ENCODE results near the gene ASPSCR1. TPM values are rescaled to one million over a fixed set of nuclear protein-coding genes. Genes with fewer than 3 reads are reported as not detected.

Gene ASPSCR1
- total RNA-seq, 1 experiment from 2014 or later = 37.7 TPM

DNA sequence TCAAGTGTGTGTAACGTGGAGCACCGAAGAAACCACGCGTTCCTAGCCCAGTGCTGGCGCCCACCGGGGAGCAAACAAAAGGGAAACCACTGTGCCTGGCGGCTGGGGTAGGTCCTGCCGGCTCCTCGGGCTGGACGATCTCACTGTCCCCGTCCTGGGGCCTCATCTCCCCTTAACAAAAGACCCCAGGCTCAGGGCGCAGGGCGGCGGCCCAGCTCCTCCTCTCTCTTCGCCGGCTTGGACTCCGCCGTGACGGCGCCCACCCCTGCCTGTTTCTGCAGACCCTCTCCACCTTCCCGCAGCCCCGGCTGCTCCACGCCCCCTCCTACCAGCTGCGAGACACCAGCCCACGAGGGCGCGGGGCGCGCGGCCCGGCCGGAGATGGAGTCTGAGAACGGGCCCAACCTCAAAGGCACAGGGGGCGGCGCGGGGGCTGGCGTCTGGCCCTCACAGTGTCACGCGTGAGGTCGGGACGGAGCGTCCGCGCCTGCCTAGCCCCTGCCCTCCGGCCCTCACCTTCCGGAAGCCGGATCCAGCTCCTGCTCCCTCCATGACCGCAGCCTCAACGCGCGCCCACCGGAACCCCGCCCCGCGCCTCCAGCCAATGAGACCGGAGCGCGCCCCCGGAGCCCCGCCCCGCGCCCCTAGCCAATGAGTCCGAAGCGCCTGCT, 45.0 kb downstream of the ASPSCR1 start, which contains the start of gene CENPX:
Gene CENPX (minus strand): TSS at position 569 of the 671 bp plus-strand sequence. CDS start 17 bp downstream, at position 552.
- CTCF ChIA-PET = interaction anchor here (0.6 to 4.6 kb wide), 14 partner anchors 14 to 232 kb away, joined by 3 to 45 read pairs (median 4); partner anchors contain the start of genes DCXR and NOTUM
- TF ChIP-seq, protein P1, sequence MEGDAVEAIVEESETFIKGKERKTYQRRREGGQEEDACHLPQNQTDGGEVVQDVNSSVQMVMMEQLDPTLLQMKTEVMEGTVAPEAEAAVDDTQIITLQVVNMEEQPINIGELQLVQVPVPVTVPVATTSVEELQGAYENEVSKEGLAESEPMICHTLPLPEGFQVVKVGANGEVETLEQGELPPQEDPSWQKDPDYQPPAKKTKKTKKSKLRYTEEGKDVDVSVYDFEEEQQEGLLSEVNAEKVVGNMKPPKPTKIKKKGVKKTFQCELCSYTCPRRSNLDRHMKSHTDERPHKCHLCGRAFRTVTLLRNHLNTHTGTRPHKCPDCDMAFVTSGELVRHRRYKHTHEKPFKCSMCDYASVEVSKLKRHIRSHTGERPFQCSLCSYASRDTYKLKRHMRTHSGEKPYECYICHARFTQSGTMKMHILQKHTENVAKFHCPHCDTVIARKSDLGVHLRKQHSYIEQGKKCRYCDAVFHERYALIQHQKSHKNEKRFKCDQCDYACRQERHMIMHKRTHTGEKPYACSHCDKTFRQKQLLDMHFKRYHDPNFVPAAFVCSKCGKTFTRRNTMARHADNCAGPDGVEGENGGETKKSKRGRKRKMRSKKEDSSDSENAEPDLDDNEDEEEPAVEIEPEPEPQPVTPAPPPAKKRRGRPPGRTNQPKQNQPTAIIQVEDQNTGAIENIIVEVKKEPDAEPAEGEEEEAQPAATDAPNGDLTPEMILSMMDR (IDR thresholded peaks at IDR 0.05; ENCODE audit: unreplicated experiment) = no peak
- BruUV-seq (replicated peaks) = no TSS peak
- Mint-ChIP-seq H3K4me3 (ENCODE audit: low read depth, unreplicated experiment) (peak within 1 kb of the TSS; percentile 81), H3K27ac (ENCODE audit: unreplicated experiment) (peak within 1 kb of the TSS; percentile 76), H3K27me3 (ENCODE audit: unreplicated experiment) (no peaks in the 10 kb centered on the region), H3K4me1 (ENCODE audit: low read depth, unreplicated experiment) (peaks cover 8% of the 10 kb centered on the region), H3K36me3 (ENCODE audit: insufficient read depth, unreplicated experiment) (peaks cover 66% of the 10 kb centered on the region), H3K9me3 (ENCODE audit: low read depth, unreplicated experiment) (no peaks in the 10 kb centered on the region)
- DNase-seq = no peak
- intact Hi-C loops (cut with micrococcal nuclease; ENCODE audit: unreplicated experiment) = loop anchor here (2.0 to 5.0 kb wide), 2 partner anchors 68 to 130 kb away; no protein-coding TSS in a partner anchor

DNA sequence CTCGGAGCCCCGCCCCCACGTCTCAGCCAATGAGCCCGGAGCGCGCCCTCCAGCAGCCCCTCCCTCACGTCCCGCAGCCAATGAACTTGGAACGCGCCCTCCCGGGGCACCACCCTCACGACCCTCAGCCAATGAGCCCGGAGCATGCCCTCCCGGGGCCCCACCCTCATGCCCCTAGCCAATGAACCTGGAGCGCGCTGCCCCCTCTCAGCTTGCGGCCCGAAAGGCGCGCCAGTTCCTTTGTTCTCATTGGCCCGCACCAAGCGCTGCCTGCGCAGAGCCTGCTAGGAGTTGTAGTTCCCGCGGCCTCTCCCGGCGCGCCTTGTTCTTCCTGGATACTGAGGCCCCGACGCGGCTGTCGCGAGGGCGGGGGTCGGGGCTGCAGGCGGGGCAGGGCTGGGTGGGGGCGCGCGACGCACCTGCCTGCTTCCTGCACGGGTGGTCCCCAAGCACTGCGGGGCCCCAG, 45.6 kb downstream of the ASPSCR1 start, which contains the start of gene LRRC45:
Gene LRRC45 (plus strand): TSS at position 325 of the 466 bp plus-strand sequence. CDS start 339 bp downstream, outside the sequence.
- CTCF ChIA-PET = interaction anchor here (0.6 to 4.6 kb wide), 13 partner anchors 15 to 232 kb away, joined by 3 to 45 read pairs (median 4); partner anchors contain the start of genes DCXR and NOTUM
- peaks cover 63% of the 10 kb centered on the region for H3K36me3 Mint-ChIP-seq (ENCODE audit: insufficient read depth, unreplicated experiment)
- TF ChIP-seq, protein P1 (IDR thresholded peaks at IDR 0.05; ENCODE audit: unreplicated experiment) = no peak
- peak within 1 kb of the TSS; percentile 81 for H3K4me3 Mint-ChIP-seq (ENCODE audit: low read depth, unreplicated experiment)
- H3K4me1 Mint-ChIP-seq (ENCODE audit: low read depth, unreplicated experiment) = peaks cover 8% of the 10 kb centered on the region
- intact Hi-C loops (cut with micrococcal nuclease; ENCODE audit: unreplicated experiment) = loop anchor here (2.0 to 5.0 kb wide), 2 partner anchors 68 to 129 kb away; no protein-coding TSS in a partner anchor
- H3K27ac Mint-ChIP-seq (ENCODE audit: unreplicated experiment) = peak within 1 kb of the TSS; percentile 76
- BruUV-seq (replicated peaks) = no TSS peak
- H3K9me3 Mint-ChIP-seq (ENCODE audit: low read depth, unreplicated experiment) = no peaks in the 10 kb centered on the region
- no peaks in the 10 kb centered on the region for H3K27me3 Mint-ChIP-seq (ENCODE audit: unreplicated experiment)
- DNase-seq = peak; percentile 100

DNA sequence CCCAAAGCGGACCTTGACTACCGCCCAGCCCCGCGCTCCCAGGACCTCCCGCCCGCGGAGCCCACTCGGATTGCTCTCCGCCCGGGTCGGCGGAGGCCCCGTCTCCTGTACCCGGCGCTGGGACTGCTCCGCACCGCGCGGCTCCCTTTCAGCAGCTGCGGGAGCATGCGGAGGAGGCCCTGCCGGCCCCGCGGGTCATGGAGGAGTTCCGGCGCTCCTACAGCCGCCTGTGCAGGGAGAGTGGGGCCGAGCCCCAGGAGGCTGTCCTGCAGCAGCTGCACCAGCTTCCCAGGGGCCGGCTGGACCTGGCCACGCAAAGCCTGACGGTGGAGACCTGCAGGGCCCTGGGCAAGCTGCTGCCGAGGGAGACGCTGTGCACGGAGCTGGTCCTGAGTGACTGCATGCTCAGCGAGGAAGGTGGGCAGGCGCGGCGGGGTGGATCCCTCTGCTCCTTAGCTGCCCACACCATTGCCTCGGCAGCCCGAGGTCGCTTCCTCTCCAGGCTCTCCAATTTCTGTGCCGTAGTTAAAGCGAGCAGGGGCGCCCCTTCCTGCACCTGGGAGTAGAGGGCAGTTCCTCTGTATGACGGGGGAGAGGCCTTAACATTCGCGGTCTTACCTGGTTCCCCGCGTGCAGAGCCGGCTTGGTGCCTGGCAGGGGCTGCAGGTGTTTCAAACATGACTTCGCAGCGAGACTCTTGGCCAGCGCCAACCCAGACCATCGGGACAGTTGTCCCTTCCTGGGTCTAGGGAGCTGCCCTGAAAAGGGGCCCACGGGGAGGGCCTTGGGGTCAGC, 46.2 kb downstream of the ASPSCR1 start:
- peak overlapping the region; percentile 81 for H3K4me3 Mint-ChIP-seq (ENCODE audit: low read depth, unreplicated experiment)
- H3K4me1 Mint-ChIP-seq (ENCODE audit: low read depth, unreplicated experiment) = peaks cover 8% of the 10 kb centered on the region
- intact Hi-C loops (cut with micrococcal nuclease; ENCODE audit: unreplicated experiment) = loop anchor here (2.0 to 5.0 kb wide), 2 partner anchors 69 to 129 kb away; no protein-coding TSS in a partner anchor
- TF ChIP-seq, protein P1 (IDR thresholded peaks at IDR 0.05; ENCODE audit: unreplicated experiment) = no peak
- peak; percentile 16 for DNase-seq
- BruUV-seq (replicated peaks) = no TSS peak
- CTCF ChIA-PET = interaction anchor here (1.3 to 4.6 kb wide), 4 partner anchors 14 to 107 kb away, joined by 3 to 45 read pairs (median 14); partner anchors contain the start of genes DCXR and NOTUM
- no peaks in the 10 kb centered on the region for H3K9me3 Mint-ChIP-seq (ENCODE audit: low read depth, unreplicated experiment)
- peaks cover 57% of the 10 kb centered on the region for H3K36me3 Mint-ChIP-seq (ENCODE audit: insufficient read depth, unreplicated experiment)
- H3K27me3 Mint-ChIP-seq (ENCODE audit: unreplicated experiment) = no peaks in the 10 kb centered on the region
- H3K27ac Mint-ChIP-seq (ENCODE audit: unreplicated experiment) = peak overlapping the region; percentile 76

DNA sequence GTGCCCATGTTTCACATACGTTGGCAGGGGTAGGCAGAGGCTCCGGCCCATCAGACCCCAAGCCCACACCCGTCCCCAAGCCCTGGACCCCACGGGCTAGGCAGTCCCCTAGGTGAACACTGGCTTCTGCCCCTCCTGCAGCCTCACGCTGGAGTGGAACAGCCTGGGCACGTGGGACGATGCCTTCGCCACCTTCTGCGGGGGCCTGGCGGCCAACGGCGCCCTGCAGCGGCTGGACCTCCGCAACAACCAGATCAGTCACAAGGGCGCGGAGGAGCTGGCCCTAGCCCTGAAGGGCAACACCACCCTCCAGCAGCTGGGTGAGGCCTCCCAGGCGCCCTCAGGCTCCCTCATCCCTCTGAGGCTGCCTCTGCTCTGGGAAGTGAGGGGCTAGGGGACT, 47.4 kb downstream of the ASPSCR1 start:
- CTCF ChIA-PET = no interaction called here
- Mint-ChIP-seq H3K36me3 (ENCODE audit: insufficient read depth, unreplicated experiment) (peaks cover 59% of the 10 kb centered on the region), H3K4me1 (ENCODE audit: low read depth, unreplicated experiment) (peaks cover 8% of the 10 kb centered on the region), H3K27ac (ENCODE audit: unreplicated experiment) (no peak overlapping the region), H3K4me3 (ENCODE audit: low read depth, unreplicated experiment) (no peak overlapping the region), H3K9me3 (ENCODE audit: low read depth, unreplicated experiment) (no peaks in the 10 kb centered on the region), H3K27me3 (ENCODE audit: unreplicated experiment) (no peaks in the 10 kb centered on the region)
- TF ChIP-seq, protein P1 (IDR thresholded peaks at IDR 0.05; ENCODE audit: unreplicated experiment) = no peak
- no TSS peak for BruUV-seq (replicated peaks)
- intact Hi-C loops (cut with micrococcal nuclease; ENCODE audit: unreplicated experiment) = loop anchor here (5.0 kb wide), 1 partner anchor 127 kb away; no protein-coding TSS in a partner anchor
- DNase-seq = no peak

All from Calu3 (cell line).